Measurements from ENCODE around the gene CSAG1.
"Not testable (repeated sequence)": the region's sequence is repeated elsewhere in the genome, so short reads cannot be mapped to it uniquely, and the experiment has no call there.

CSAG1 gene

DNA sequence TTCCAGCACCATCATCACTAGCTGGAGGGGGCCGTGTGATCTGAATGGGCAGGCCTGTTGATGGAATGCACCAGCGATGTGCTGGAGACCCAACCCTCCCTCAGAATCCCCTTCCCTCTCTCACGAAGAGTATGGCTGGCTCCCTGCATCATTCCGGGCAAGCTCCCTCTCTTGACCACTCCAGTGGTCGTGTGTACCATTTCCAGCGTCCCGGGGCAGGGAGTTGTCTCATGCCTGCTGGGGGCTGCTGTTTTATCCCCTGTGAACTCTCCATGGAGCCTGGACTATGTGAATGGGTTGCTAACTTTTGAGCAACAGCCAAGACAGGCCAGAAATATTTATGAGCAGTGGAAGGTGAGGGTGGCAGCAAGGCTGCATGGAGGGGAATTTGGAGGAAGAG lies 8.1 kb downstream of the CSAG1 start:
- intact Hi-C loops (cut with micrococcal nuclease), result no loop called here

DNA sequence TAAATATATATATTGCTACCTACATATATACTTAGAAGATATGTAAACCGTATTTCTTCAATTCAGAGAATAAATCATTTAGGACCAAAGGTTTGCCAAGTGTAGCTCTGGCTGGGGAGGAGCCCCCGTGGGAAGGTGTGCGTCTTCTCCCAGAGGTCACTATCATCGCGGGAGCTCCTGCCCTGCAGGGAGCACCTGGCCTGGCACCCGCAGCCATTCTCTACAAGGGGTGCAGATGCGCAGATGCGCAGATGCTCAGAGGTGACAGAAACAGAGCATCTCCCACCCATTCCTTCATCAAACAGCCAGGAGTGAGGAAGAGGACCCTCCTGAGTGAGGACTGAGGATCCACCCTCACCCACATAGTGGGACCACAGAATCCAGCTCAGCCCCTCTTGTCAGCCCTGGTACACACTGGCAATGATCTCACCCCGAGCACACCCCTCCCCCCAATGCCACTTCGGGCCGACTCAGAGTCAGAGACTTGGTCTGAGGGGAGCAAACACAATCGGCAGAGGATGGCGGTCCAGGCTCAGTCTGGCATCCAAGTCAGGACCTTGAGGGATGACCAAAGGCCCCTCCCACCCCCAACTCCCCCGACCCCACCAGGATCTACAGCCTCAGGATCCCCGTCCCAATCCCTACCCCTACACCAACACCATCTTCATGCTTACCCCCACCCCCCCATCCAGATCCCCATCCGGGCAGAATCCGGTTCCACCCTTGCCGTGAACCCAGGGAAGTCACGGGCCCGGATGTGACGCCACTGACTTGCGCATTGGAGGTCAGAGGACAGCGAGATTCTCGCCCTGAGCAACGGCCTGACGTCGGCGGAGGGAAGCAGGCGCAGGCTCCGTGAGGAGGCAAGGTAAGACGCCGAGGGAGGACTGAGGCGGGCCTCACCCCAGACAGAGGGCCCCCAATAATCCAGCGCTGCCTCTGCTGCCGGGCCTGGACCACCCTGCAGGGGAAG lies 19.4 kb downstream of the CSAG1 start, which contains the start of gene MAGEA2B:
MAGEA2B (plus strand) TSS at position 814 of the 973 bp plus-strand sequence. CDS start 2,479 bp downstream, outside the sequence.
- H3K36me3 Mint-ChIP-seq (ENCODE audit: low read depth); H3K27me3 Mint-ChIP-seq; H3K9me3 Mint-ChIP-seq; intact Hi-C loops (cut with micrococcal nuclease); H3K4me1 Mint-ChIP-seq (ENCODE audit: low read depth); H3K4me3 Mint-ChIP-seq; H3K27ac Mint-ChIP-seq: not testable (repeated sequence)

More for the DNA sequence above, 8.1 kb downstream of the CSAG1 start:
- Mint-ChIP-seq H3K4me3 (no peak overlapping the region), H3K4me1 (ENCODE audit: low read depth) (no peaks in the 10 kb centered on the region), H3K36me3 (ENCODE audit: low read depth) (no peaks in the 10 kb centered on the region), H3K27ac (no peak overlapping the region), H3K27me3 (no peaks in the 10 kb centered on the region), H3K9me3 (no peaks in the 10 kb centered on the region)

DNA sequence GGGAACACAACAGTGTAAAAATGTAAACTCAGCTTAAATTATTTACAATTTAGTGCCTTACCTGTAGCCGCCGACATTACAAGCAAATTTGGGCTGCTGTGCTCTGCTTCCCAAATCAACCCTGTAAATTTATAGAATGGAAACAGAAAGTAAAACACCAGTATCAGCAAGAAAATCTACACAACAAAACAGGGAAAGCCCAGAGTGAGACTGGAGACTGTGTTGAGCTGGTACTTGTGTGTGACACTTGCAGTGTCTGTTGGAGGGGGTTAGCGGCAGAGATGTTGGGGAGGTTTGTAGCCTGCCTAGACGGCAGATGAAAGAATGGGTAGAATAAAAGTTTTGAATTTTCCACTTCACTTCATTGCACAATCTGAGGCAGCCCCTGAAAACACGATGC lies 20.3 kb downstream of the CSAG1 start:
- H3K36me3 Mint-ChIP-seq (ENCODE audit: low read depth); H3K9me3 Mint-ChIP-seq; H3K27me3 Mint-ChIP-seq; H3K4me3 Mint-ChIP-seq; intact Hi-C loops (cut with micrococcal nuclease); H3K27ac Mint-ChIP-seq; H3K4me1 Mint-ChIP-seq (ENCODE audit: low read depth): not testable (repeated sequence)

DNA sequence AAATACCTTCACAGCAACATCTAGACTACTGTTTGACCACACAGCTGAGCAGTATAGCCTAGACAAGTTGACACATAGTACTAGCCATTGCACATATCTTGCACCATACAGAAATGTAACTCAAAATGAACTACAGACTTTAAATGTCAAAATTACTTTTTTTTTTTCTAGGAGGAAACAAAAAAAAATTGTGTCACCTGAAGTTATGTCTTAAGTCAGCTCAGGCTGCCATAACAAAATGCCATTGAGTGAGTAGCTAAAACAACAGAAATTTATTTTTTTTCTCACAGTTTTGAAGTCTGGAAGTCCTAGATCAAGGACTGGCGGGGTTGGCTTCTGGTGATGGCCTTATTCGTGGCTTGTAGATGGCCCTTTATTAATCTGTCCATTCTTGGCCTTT lies 24.3 kb downstream of the CSAG1 start, which contains the start of gene CSAG2:
CSAG2 (minus strand) TSS at position 101 of the 400 bp plus-strand sequence. CDS start 161 bp downstream, outside the sequence.
- H3K4me1 Mint-ChIP-seq (ENCODE audit: low read depth); H3K36me3 Mint-ChIP-seq (ENCODE audit: low read depth); H3K4me3 Mint-ChIP-seq; H3K27me3 Mint-ChIP-seq; H3K27ac Mint-ChIP-seq; H3K9me3 Mint-ChIP-seq; intact Hi-C loops (cut with micrococcal nuclease): not testable (repeated sequence)

DNA sequence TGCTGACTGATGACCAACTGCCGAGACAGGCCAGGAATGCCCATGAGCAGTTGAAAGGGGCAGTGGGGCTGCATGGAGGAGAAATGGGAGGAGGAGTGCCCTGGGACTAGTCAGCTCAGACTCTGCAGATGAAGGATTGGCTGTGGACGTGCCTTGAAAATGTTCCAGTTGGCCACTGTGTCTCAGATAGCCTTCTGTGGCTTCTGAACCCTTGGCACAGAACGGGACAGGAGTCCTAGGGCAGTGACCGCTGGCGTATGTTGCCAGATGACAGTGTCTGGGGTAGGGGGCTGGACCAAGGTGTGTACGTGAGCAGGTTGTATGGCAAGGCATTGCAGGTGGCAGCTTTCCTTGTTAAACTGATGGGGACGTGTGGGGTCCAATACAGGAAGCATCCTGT lies 27.0 kb downstream of the CSAG1 start:
- H3K27ac Mint-ChIP-seq; intact Hi-C loops (cut with micrococcal nuclease); H3K27me3 Mint-ChIP-seq; H3K9me3 Mint-ChIP-seq; H3K4me3 Mint-ChIP-seq; H3K4me1 Mint-ChIP-seq (ENCODE audit: low read depth); H3K36me3 Mint-ChIP-seq (ENCODE audit: low read depth): not testable (repeated sequence)

DNA sequence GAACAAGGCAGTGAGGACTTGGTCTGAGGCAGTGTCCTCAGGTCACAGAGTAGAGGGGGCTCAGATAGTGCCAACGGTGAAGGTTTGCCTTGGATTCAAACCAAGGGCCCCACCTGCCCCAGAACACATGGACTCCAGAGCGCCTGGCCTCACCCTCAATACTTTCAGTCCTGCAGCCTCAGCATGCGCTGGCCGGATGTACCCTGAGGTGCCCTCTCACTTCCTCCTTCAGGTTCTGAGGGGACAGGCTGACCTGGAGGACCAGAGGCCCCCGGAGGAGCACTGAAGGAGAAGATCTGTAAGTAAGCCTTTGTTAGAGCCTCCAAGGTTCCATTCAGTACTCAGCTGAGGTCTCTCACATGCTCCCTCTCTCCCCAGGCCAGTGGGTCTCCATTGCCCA lies 33.1 kb downstream of the CSAG1 start:
- H3K36me3 Mint-ChIP-seq (ENCODE audit: low read depth); H3K27ac Mint-ChIP-seq; H3K9me3 Mint-ChIP-seq; H3K4me3 Mint-ChIP-seq; H3K27me3 Mint-ChIP-seq; intact Hi-C loops (cut with micrococcal nuclease); H3K4me1 Mint-ChIP-seq (ENCODE audit: low read depth): not testable (repeated sequence)

DNA sequence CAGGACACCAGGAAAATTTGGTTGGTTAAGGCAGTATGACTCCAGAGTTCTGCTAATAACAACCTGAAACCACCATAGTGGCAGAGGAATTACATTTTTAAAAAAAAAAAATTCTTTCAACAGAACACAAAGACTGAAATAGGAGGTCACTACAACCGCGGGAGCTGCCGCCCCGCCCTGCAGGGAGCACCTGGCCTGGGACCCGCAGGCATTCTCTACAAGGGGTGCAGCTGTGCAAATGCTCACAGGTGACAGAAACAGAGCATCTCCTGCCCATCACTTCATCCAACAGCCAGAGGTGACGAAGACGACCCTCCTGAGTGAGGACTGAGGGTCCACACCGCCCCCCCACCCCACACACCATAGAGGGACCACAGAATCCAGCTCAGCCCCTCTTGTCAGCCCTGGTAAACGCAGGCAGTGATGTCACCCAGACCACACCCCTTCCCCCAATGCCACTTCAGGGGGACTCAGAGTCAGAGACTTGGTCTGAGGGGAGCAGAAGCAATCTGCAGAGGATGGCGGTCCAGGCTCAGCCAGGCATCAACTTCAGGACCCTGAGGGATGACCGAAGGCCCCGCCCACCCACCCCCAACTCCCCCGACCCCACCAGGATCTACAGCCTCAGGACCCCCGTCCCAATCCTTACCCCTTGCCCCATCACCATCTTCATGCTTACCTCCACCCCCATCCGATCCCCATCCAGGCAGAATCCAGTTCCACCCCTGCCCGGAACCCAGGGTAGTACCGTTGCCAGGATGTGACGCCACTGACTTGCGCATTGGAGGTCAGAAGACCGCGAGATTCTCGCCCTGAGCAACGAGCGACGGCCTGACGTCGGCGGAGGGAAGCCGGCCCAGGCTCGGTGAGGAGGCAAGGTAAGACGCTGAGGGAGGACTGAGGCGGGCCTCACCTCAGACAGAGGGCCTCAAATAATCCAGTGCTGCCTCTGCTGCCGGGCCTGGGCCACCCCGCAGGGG lies 35.3 kb downstream of the CSAG1 start, which contains the start of gene MAGEA3:
MAGEA3 (plus strand) TSS at position 843 of the 980 bp plus-strand sequence. CDS start 2,039 bp downstream, outside the sequence.
- H3K9me3 Mint-ChIP-seq; H3K27ac Mint-ChIP-seq; H3K4me1 Mint-ChIP-seq (ENCODE audit: low read depth); H3K36me3 Mint-ChIP-seq (ENCODE audit: low read depth); H3K4me3 Mint-ChIP-seq; H3K27me3 Mint-ChIP-seq; intact Hi-C loops (cut with micrococcal nuclease): not testable (repeated sequence)

DNA sequence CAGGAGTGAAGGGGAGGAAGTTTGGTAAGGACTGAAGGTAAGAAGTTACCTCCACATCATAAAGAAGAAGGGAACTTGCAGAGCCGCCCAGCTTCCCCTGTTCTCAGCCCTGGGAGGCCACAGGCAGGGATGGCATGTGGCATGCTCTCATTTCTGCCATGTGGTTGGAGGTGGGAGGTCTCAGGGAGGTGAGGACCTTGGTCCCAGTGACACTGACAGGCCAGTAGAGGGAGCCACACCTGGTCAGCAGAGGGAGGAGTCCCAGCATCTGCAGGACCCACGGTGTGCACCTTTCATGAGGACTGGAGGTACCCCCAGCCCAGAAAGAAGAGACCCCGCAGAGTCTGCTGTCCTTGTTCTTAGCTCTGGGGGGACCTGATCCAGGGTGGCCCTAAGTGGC lies 52.5 kb downstream of the CSAG1 start:
- intact Hi-C loops (cut with micrococcal nuclease); H3K9me3 Mint-ChIP-seq; H3K27ac Mint-ChIP-seq; H3K36me3 Mint-ChIP-seq (ENCODE audit: low read depth); H3K27me3 Mint-ChIP-seq; H3K4me1 Mint-ChIP-seq (ENCODE audit: low read depth); H3K4me3 Mint-ChIP-seq: not testable (repeated sequence)

All from dendritic cell treated with granulocyte-macrophage colony-stimulating factor and Interleukin-4, amounts not matched to agents 40 ng/mL and 50 ng/mL, for 4 days (primary cell).